GM12878 (cell line): Measurements from ENCODE around the gene SH2B2. TPM values are rescaled to one million over a fixed set of nuclear protein-coding genes. Genes with fewer than 3 reads are reported as not detected.

ENCODE experiments used
- ATAC-seq: fragments of 200-7000 bp; cut with Tn5 transposase; 3 replicates; pipeline ENCODE4 v1.9.1; 2020; ENCODE audit warnings: mild to moderate bottlenecking, moderate library complexity
- BruUV-seq: library from RNA; stranded (reverse); fragments of 400-500 nt; replicated peaks from 2 replicates; lab custom pipeline; 2021; lab: Mats Ljungman, UMichigan
- CTCF ChIA-PET: fragments of 300-600 bp; sonication (Branson Sonifier 250); formaldehyde crosslinking; extraction: SDS; loops from one replicate; lab custom pipeline; 2021; ENCODE audit warnings: inconsistent platforms; lab: Yijun Ruan, JAX
- POLR2A ChIA-PET: fragments of 350-600 bp; formaldehyde crosslinking; extraction: SDS; loops from one replicate; lab custom pipeline; 2021; ENCODE audit warnings: inconsistent platforms; lab: Charles Lee
- RAD21 ChIA-PET: fragments of 300-600 bp; sonication (Branson Sonifier 250); formaldehyde crosslinking; loops from one replicate; lab custom pipeline; 2023; ENCODE audit warnings: antibody characterized with exemption; ENCODE audit not compliant: unreplicated experiment; lab: Charles Lee
- SMC1A ChIA-PET: fragments of 300-600 bp; sonication (Branson Sonifier 250); formaldehyde crosslinking; loops from one replicate; lab custom pipeline; 2023; ENCODE audit not compliant: unreplicated experiment, uncharacterized antibody; lab: Charles Lee
- DNase-seq: peaks from one replicate; pipeline ENCODE4 v3.0.0-alpha.2; 2011; ENCODE audit warnings: low read depth, low spot score
- FAIRE-seq: peaks from 3 replicates; lab custom pipeline; 2011; peaks lifted over from hg19 to GRCh38; lab: Jason Lieb, UNC
- H2AFZ ChIP-seq: 2 replicates; pipeline ENCODE4 v1.6.0; 2011; ENCODE audit warnings: low read depth, low read length, control low read depth; ENCODE audit not compliant: control insufficient read depth
- H3K27ac ChIP-seq: 2 replicates; pipeline ENCODE4 v1.5.1; 2011; ENCODE audit warnings: control low read depth; ENCODE audit not compliant: control insufficient read depth, insufficient read depth
- H3K27me3 ChIP-seq, 2 experiments: replicated peaks in 1 of 2; 2 replicates each; pipeline versions ENCODE4 v1.6.0 to v1.6.1; 2011; ENCODE audit warnings: low read length in 1 of 2; ENCODE audit not compliant: control insufficient read depth in 2 of 2, insufficient read depth in 2 of 2
- H3K36me3 ChIP-seq, 2 experiments: 2 replicates each; pipeline ENCODE4 v1.5.1; 2011; ENCODE audit warnings: low read length in 1 of 2; ENCODE audit not compliant: control insufficient read depth in 2 of 2, insufficient read depth in 2 of 2
- H3K4me1 ChIP-seq: 2 replicates; pipeline ENCODE4 v1.6.1; 2011; ENCODE audit warnings: mild to moderate bottlenecking, low read length, moderate library complexity, mixed read lengths; ENCODE audit not compliant: control insufficient read depth, insufficient read depth
- H3K4me2 ChIP-seq: 2 replicates; pipeline ENCODE4 v1.6.0; 2011; ENCODE audit warnings: control low read depth; ENCODE audit not compliant: control insufficient read depth, insufficient read depth
- H3K4me3 ChIP-seq: fragments of 200-600 bp; sonication (generic); 2 replicates; pipeline ENCODE4 v1.5.1; 2016
- H3K79me2 ChIP-seq: 2 replicates; pipeline ENCODE4 v1.6.0; 2011; ENCODE audit warnings: low read length; ENCODE audit not compliant: control insufficient read depth, insufficient read depth
- H3K9ac ChIP-seq: 2 replicates; pipeline ENCODE4 v1.8.0; 2011; ENCODE audit warnings: low read length, control low read depth, mixed read lengths; ENCODE audit not compliant: control insufficient read depth, insufficient read depth
- H3K9me3 ChIP-seq: replicated peaks from 3 replicates; pipeline ENCODE4 v1.5.1; 2011; ENCODE audit warnings: mild to moderate bottlenecking, low read length; ENCODE audit not compliant: control insufficient read depth, insufficient read depth
- H4K20me1 ChIP-seq: 2 replicates; pipeline ENCODE4 v1.6.0; 2011; ENCODE audit not compliant: control insufficient read depth, insufficient read depth
- EED ChIP-seq: sonication (generic); IDR thresholded peaks from 2 replicates; pipeline ENCODE4 v1.6.1; 2016; ENCODE audit warnings: antibody characterized with exemption, low read depth
- EGR1 ChIP-seq, 2 experiments: IDR thresholded peaks; 1 replicate in 1 of 2; 2 replicates in 1 of 2; pipeline ENCODE4 v1.6.1; 2011 to 2012; ENCODE audit warnings: low read depth in 2 of 2, low read length in 2 of 2, borderline replicate concordance in 1 of 2, mild to moderate bottlenecking in 1 of 2, moderate library complexity in 1 of 2
- GATAD2B ChIP-seq: fragments of 450-650 bp; conservative IDR thresholded peaks from 2 replicates; pipeline ENCODE4 v1.6.1; 2017; ENCODE audit warnings: low read depth, mild to moderate bottlenecking, moderate library complexity
- KAT2A ChIP-seq: conservative IDR thresholded peaks from 2 replicates; pipeline ENCODE4 v1.6.1; 2011; ENCODE audit warnings: low read depth, low read length; ENCODE audit not compliant: control insufficient read depth
- MEF2B ChIP-seq: fragments of 450-650 bp; IDR thresholded peaks from 2 replicates; pipeline ENCODE4 v1.6.1; 2018; ENCODE audit warnings: mild to moderate bottlenecking, moderate library complexity; ENCODE audit not compliant: partially characterized antibody, poor library complexity, severe bottlenecking
- MXI1 ChIP-seq: fragments of 150-350 bp; IDR thresholded peaks from 2 replicates; pipeline ENCODE4 v1.6.1; 2011; ENCODE audit warnings: low read depth, mild to moderate bottlenecking, inconsistent platforms, low read length, improper control_type of control experiment
- NFXL1 ChIP-seq: fragments of 450-650 bp; IDR thresholded peaks from 2 replicates; pipeline ENCODE4 v1.6.1; 2017; ENCODE audit warnings: antibody characterized with exemption, mild to moderate bottlenecking, borderline replicate concordance
- NFYB ChIP-seq: IDR thresholded peaks from 2 replicates; pipeline ENCODE4 v1.6.1; 2011; ENCODE audit warnings: low read depth, mild to moderate bottlenecking, low read length, improper control_type of control experiment, moderate library complexity; ENCODE audit not compliant: insufficient read depth
- NR2F1 ChIP-seq: fragments of 450-650 bp; conservative IDR thresholded peaks from 2 replicates; pipeline ENCODE4 v1.6.1; 2017; ENCODE audit warnings: mild to moderate bottlenecking
- POLR2A ChIP-seq: IDR thresholded peaks from 2 replicates; pipeline ENCODE4 v1.6.1; 2011; ENCODE audit warnings: low read depth, mild to moderate bottlenecking, low read length
- POLR2AphosphoS5 ChIP-seq: IDR thresholded peaks from 2 replicates; pipeline ENCODE4 v1.6.1; 2011; ENCODE audit warnings: mild to moderate bottlenecking, low read length, inconsistent platforms
- SIN3A ChIP-seq: IDR thresholded peaks from 2 replicates; pipeline ENCODE4 v1.6.1; 2012; ENCODE audit warnings: low read depth, low read length, improper control_type of control experiment
- SMARCA5 ChIP-seq: fragments of 450-650 bp; IDR thresholded peaks from 2 replicates; pipeline ENCODE4 v1.6.1; 2017; ENCODE audit warnings: mild to moderate bottlenecking
- TCF7 ChIP-seq: IDR thresholded peaks from 2 replicates; pipeline ENCODE4 v1.6.1; 2014; ENCODE audit warnings: antibody characterized with exemption, borderline replicate concordance
- YY1 ChIP-seq: IDR thresholded peaks from 2 replicates; pipeline ENCODE4 v1.6.1; 2011; ENCODE audit warnings: low read depth, mild to moderate bottlenecking, low read length
- ZNF274 ChIP-seq: IDR thresholded peaks from one replicate; pipeline ENCODE4 v1.8.0; 2011; ENCODE audit not compliant: insufficient read length, insufficient read depth
- WGBS: methylation state at CpG from one replicate; pipeline ENCODE4 v1.1.6; 2016; ENCODE audit warnings: low lambda C conversion rate; ENCODE audit not compliant: insufficient replicate concordance, insufficient coverage; ENCODE audit errors: missing lambda C conversion rate; 5-methylcytosine and 5-hydroxymethylcytosine counted together
- in situ Hi-C: fragments of 300-500 bp; cut with MboI; formaldehyde crosslinking; loops from 9 replicates; pipeline ENCODE4 v1.14.3; 2018; ENCODE audit warnings: mixed read lengths
- intact Hi-C: fragments of 100-400 bp; cut with micrococcal nuclease; formaldehyde crosslinking; loops from one replicate; pipeline ENCODE4 v1.14.2; 2022; ENCODE audit not compliant: unreplicated experiment
- polyA plus RNA-seq, 11 experiments: library from polyadenylated mRNA; depleted of rRNA in 4 of 11; unstranded in 6 of 11; stranded (reverse) in 5 of 11; fragments of >200 nt; fragmentation: Nextera tagmentation in 4 of 11; fragmentation: Illumina TruSeq in 1 of 11; extraction: Ambion mirVana in 4 of 11; extraction: Trizol in 1 of 11; gene quantifications; 1 replicate in 1 of 11; 2 replicates in 10 of 11; pipeline versions ENCODE4 v1.2.1 to v1.2.3, GENCODE V29; 2011 to 2016; ENCODE audit warnings: inconsistent platforms in 2 of 11, missing spikeins in 2 of 11, low read depth in 1 of 11
- total RNA-seq, 4 experiments: library from RNA; depleted of rRNA in 3 of 4; stranded (reverse); fragments of >200 nt in 3 of 4; fragmentation: Illumina TruSeq in 1 of 4; extraction: Trizol in 1 of 4; gene quantifications; 2 replicates each; pipeline versions ENCODE4 v1.2.1 to v1.2.3, GENCODE V29; 2013 to 2021
- TF ChIP-seq, protein P1 (sequence below): fragments of 450-650 bp; IDR thresholded peaks from 2 replicates; pipeline ENCODE4 v1.6.1; 2017; ENCODE audit warnings: antibody characterized with exemption, mild to moderate bottlenecking, moderate library complexity
- TF ChIP-seq, protein P2 (sequence below): fragments of 450-650 bp; conservative IDR thresholded peaks from 2 replicates; pipeline ENCODE4 v1.6.1; 2017; ENCODE audit warnings: mild to moderate bottlenecking, moderate library complexity

Gene SH2B2
- total and polyA plus RNA-seq, 10 of the 15 experiments (the other 5 are each of a cell fraction or from before 2014, with no cell fraction given), result 0.13 to 55.1 (median 7.4) TPM; not detected in 1

GRCh38 chr7:102287111-102287980, 678 bp downstream of the SH2B2 start:
- WGBS, result 1% methylated on average over 44 of the region's 69 CpGs
- no peaks in the 10 kb centered on the region for H4K20me1 ChIP-seq
- H3K4me2 ChIP-seq, result peak overlapping the region; percentile 75
- peak overlapping the region; percentile 72 for H3K9ac ChIP-seq
- peak overlapping the region; percentile 70 for H3K27ac ChIP-seq
- H3K4me3 ChIP-seq, result peak overlapping the region; percentile 67
- DNase-seq (no peak), FAIRE-seq (no peak), ATAC-seq (peak; percentile 65)
- in situ Hi-C loops, result loop anchor here (5.0 kb wide), 1 partner anchor 165 kb away; no protein-coding TSS in a partner anchor
- ChIA-PET SMC1A (interaction anchor here (0.9 to 6.8 kb wide), 8 partner anchors 17 to 154 kb away, joined by 3 to 91 read pairs (median 6); no protein-coding TSS in a partner anchor), CTCF (interaction anchor here (0.6 to 5.7 kb wide), 17 partner anchors 8 to 540 kb away, joined by 3 to 62 read pairs (median 4); partner anchors contain the start of gene PRKRIP1), RAD21 (interaction anchor here (0.5 to 6.0 kb wide), 10 partner anchors 8 to 108 kb away, joined by 3 to 121 read pairs (median 6); partner anchors contain the start of gene PRKRIP1), POLR2A (interaction anchor here (1.1 to 3.9 kb wide), 9 partner anchors 9 to 302 kb away, joined by 3 to 34 read pairs (median 3); partner anchors contain the start of gene PRKRIP1)
- peaks cover 59% of the 10 kb centered on the region for H3K4me1 ChIP-seq
- H3K9me3 ChIP-seq, result no peaks in the 10 kb centered on the region
- H3K79me2 ChIP-seq, result peaks cover 47% of the 10 kb centered on the region
- H3K27me3 ChIP-seq, result no peaks in the 10 kb centered on the region
- peak overlapping the region; percentile 47; the same call in 1 of the 2 replicates for H2AFZ ChIP-seq
- intact Hi-C loops, result loop anchor here (1.0 to 5.0 kb wide), 2 partner anchors 20 to 180 kb away; no protein-coding TSS in a partner anchor
- H3K36me3 ChIP-seq, result no peaks in the 10 kb centered on the region; a peak in 1 of 4 replicates
- no TSS peak for BruUV-seq
- TF ChIP-seq GATAD2B, result peak; percentile 16; the same call in 1 of the 2 replicates
- no peak for TF ChIP-seq ZNF274
- TF ChIP-seq NFYB, result 0 out of 2 replicates have a peak, but pooled peaks have one; percentile 22
- TF ChIP-seq EGR1 (IDR thresholded peaks at IDR 0.05; ENCODE audit: borderline replicate concordance in 1 of 2, low read depth in 2 of 2, low read length in 2 of 2), result 0 out of 3 replicates have a peak, but pooled peaks of 1 of the 2 experiments have one; percentile 25
- TF ChIP-seq YY1, result peak; percentile 87
- no peak; the same call in 1 of the 2 replicates for TF ChIP-seq POLR2A
- TF ChIP-seq POLR2AphosphoS5, result no peak
- TF ChIP-seq SMARCA5, result 0 out of 2 replicates have a peak, but pooled peaks have one; percentile 1
- 0 out of 2 replicates have a peak, but pooled peaks have one; percentile 27 for TF ChIP-seq NFXL1
- TF ChIP-seq MXI1, result peak; percentile 54; the same call in 1 of the 2 replicates
- peak; percentile 77 for TF ChIP-seq MEF2B
- TF ChIP-seq KAT2A, result no peak
- peak; percentile 22; the same call in 1 of the 2 replicates for TF ChIP-seq EED
- TF ChIP-seq TCF7, result no peak
- peak; percentile 8; the same call in 1 of the 2 replicates for TF ChIP-seq NR2F1
- TF ChIP-seq SIN3A, result peak; percentile 70; the same call in 1 of the 2 replicates
- TF ChIP-seq, protein P1, sequence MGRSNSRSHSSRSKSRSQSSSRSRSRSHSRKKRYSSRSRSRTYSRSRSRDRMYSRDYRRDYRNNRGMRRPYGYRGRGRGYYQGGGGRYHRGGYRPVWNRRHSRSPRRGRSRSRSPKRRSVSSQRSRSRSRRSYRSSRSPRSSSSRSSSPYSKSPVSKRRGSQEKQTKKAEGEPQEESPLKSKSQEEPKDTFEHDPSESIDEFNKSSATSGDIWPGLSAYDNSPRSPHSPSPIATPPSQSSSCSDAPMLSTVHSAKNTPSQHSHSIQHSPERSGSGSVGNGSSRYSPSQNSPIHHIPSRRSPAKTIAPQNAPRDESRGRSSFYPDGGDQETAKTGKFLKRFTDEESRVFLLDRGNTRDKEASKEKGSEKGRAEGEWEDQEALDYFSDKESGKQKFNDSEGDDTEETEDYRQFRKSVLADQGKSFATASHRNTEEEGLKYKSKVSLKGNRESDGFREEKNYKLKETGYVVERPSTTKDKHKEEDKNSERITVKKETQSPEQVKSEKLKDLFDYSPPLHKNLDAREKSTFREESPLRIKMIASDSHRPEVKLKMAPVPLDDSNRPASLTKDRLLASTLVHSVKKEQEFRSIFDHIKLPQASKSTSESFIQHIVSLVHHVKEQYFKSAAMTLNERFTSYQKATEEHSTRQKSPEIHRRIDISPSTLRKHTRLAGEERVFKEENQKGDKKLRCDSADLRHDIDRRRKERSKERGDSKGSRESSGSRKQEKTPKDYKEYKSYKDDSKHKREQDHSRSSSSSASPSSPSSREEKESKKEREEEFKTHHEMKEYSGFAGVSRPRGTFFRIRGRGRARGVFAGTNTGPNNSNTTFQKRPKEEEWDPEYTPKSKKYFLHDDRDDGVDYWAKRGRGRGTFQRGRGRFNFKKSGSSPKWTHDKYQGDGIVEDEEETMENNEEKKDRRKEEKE, result no peak
- TF ChIP-seq, protein P2, sequence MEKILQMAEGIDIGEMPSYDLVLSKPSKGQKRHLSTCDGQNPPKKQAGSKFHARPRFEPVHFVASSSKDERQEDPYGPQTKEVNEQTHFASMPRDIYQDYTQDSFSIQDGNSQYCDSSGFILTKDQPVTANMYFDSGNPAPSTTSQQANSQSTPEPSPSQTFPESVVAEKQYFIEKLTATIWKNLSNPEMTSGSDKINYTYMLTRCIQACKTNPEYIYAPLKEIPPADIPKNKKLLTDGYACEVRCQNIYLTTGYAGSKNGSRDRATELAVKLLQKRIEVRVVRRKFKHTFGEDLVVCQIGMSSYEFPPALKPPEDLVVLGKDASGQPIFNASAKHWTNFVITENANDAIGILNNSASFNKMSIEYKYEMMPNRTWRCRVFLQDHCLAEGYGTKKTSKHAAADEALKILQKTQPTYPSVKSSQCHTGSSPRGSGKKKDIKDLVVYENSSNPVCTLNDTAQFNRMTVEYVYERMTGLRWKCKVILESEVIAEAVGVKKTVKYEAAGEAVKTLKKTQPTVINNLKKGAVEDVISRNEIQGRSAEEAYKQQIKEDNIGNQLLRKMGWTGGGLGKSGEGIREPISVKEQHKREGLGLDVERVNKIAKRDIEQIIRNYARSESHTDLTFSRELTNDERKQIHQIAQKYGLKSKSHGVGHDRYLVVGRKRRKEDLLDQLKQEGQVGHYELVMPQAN, result peak; percentile 25; the same call in 1 of the 2 replicates
